ENCODE results near the gene SCFD2.

DNA sequence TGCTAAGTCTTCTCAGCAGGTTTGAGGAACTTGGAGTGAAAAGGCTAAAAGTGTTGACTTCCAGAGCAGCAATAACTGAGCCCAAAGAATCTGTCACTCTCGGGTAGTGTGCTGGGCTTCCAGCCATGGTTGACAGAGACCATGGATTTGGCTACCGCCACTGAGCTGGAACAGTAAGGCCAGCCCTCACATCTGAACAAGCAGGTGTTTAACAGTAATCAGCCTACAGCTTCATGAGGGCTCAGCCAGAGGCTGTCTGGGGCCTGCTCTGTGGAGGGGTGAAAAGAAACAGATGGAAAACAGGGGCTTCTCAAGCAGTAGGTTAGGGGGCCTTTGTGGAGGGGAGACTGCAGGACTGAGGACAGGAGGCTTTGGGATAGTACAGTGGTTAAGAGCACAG, 488.8 kb downstream of the SCFD2 start:
- TF ChIP-seq CTCF (IDR thresholded peaks at IDR 0.05; ENCODE audit: control extremely low read depth in 1 of 3, insufficient read depth in 1 of 3, low read depth in 1 of 3, low read length in 3 of 3): no peak
- TF ChIP-seq ATF2 (IDR thresholded peaks at IDR 0.05; ENCODE audit: low read length): no peak
- TF ChIP-seq GTF2F1 (IDR thresholded peaks at IDR 0.05; ENCODE audit: borderline replicate concordance, low read depth, low read length): no peak
- no peak for TF ChIP-seq SP1 (IDR thresholded peaks at IDR 0.05; ENCODE audit: low read depth, low read length)
- no peak for TF ChIP-seq PHF8 (conservative IDR thresholded peaks at IDR 0.05; ENCODE audit: low read depth, low read length)
- no peak for TF ChIP-seq EZH2 (IDR thresholded peaks at IDR 0.05; ENCODE audit: low read depth, low read length, severe bottlenecking)
- TF ChIP-seq ATF3 (IDR thresholded peaks at IDR 0.05; ENCODE audit: insufficient read depth, low read depth, low read length): no peak

Data from H1 (cell line).